AG10803 (cell line): ENCODE measurements around the gene ETV6.

Experiments used
- DNase-seq: peaks from one replicate; pipeline ENCODE4 v3.0.0; 2010; ENCODE audit warnings: low read depth
- H3K4me3 ChIP-seq: 2 replicates; pipeline ENCODE4 v1.5.1; 2011; ENCODE audit warnings: mild to moderate bottlenecking, low read length, control low read depth
- TF ChIP-seq, protein P1 (sequence below): conservative IDR thresholded peaks from 2 replicates; pipeline ENCODE4 v1.5.1; 2011; ENCODE audit warnings: mild to moderate bottlenecking, low read length, control low read depth, inconsistent platforms

ETV6 gene

GRCh38 chr12:11943919-11944700 is 294.6 kb downstream of the ETV6 start:
- TF ChIP-seq, protein P1, sequence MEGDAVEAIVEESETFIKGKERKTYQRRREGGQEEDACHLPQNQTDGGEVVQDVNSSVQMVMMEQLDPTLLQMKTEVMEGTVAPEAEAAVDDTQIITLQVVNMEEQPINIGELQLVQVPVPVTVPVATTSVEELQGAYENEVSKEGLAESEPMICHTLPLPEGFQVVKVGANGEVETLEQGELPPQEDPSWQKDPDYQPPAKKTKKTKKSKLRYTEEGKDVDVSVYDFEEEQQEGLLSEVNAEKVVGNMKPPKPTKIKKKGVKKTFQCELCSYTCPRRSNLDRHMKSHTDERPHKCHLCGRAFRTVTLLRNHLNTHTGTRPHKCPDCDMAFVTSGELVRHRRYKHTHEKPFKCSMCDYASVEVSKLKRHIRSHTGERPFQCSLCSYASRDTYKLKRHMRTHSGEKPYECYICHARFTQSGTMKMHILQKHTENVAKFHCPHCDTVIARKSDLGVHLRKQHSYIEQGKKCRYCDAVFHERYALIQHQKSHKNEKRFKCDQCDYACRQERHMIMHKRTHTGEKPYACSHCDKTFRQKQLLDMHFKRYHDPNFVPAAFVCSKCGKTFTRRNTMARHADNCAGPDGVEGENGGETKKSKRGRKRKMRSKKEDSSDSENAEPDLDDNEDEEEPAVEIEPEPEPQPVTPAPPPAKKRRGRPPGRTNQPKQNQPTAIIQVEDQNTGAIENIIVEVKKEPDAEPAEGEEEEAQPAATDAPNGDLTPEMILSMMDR: no peak
- H3K4me3 ChIP-seq: no peak overlapping the region
- no peak for DNase-seq
